ENCODE measurements around the gene INPP5A.

- no peak for TF ChIP-seq CTCF (IDR thresholded peaks at IDR 0.05)
- TF ChIP-seq POLR2A (IDR thresholded peaks at IDR 0.05): no peak
These were observed 17.3 kb upstream of the INPP5A start for GRCh38 chr10:132520177-132520811.
